ENCODE measurements around the gene ATAT1. TPM values are rescaled to one million over a fixed set of nuclear protein-coding genes. Genes with fewer than 3 reads are reported as not detected.
A peak's percentile ranks its signal among the peaks of the same experiment; 100 is the strongest.

Gene ATAT1
- total RNA-seq, 1 experiment from 2014 or later: 29.4 TPM

DNA sequence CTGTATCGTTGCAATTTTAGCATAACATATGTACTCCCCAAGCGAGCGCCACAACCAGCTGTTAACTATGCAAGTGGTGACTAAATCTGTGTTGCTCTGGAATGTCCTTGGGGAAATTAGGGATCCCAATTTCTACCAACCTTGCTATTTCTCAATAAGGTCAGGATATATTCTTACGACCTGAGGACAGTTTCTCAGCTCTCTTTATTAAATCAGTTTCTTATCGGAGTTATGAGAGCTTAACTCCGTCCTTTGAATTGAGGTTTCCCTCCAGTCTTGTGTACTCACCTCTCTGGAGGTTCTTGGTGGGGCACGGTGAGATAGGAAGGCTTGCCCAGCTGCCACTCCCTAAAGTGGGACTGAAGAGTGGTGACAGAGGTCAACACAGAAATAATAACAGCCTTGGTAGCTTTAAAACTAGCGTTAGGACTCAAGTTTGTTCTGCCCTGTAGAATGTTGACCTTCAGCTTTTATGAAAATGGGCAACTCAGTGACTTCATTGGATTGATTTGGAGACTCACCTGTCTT is 8.3 kb upstream of the ATAT1 start:
- Histone ChIP-seq H3K79me2 (ENCODE audit: low read depth) (peaks cover 49% of the 10 kb centered on the region), H4K20me1 (ENCODE audit: insufficient read depth) (peaks cover 6% of the 10 kb centered on the region; the same call in 1 of the 2 replicates), H2AFZ (peak overlapping the region; percentile 85), H3K4me1 (replicated peaks; ENCODE audit: insufficient read depth) (peaks cover 23% of the 10 kb centered on the region), H3K36me3 (ENCODE audit: low read depth) (peaks cover 29% of the 10 kb centered on the region), H3K4me2 (peak overlapping the region; percentile 85), H3K27ac (peak overlapping the region; percentile 86), H3F3A (ENCODE audit: insufficient read depth, low read depth) (peaks cover 70% of the 10 kb centered on the region), H3K4me3 (peak overlapping the region; percentile 68), H3K27me3 (ENCODE audit: insufficient read depth, low read depth) (no peaks in the 10 kb centered on the region), H3K9me3 (ENCODE audit: insufficient read depth, low read depth) (no peaks in the 10 kb centered on the region), H3K9me2 (ENCODE audit: insufficient read depth) (no peaks in the 10 kb centered on the region)
- DNase-seq: no peak
- intact Hi-C loops (cut with micrococcal nuclease; ENCODE audit: unreplicated experiment): no loop called here
- CTCF ChIA-PET: interaction anchor here (0.6 to 1.2 kb wide), 2 partner anchors 19 to 113 kb away, joined by 3 to 4 read pairs; no protein-coding TSS in a partner anchor
- no TSS peak for BruUV-seq (replicated peaks)
- TF ChIP-seq, protein P1, sequence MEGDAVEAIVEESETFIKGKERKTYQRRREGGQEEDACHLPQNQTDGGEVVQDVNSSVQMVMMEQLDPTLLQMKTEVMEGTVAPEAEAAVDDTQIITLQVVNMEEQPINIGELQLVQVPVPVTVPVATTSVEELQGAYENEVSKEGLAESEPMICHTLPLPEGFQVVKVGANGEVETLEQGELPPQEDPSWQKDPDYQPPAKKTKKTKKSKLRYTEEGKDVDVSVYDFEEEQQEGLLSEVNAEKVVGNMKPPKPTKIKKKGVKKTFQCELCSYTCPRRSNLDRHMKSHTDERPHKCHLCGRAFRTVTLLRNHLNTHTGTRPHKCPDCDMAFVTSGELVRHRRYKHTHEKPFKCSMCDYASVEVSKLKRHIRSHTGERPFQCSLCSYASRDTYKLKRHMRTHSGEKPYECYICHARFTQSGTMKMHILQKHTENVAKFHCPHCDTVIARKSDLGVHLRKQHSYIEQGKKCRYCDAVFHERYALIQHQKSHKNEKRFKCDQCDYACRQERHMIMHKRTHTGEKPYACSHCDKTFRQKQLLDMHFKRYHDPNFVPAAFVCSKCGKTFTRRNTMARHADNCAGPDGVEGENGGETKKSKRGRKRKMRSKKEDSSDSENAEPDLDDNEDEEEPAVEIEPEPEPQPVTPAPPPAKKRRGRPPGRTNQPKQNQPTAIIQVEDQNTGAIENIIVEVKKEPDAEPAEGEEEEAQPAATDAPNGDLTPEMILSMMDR (conservative IDR thresholded peaks at IDR 0.05): no peak
- TF ChIP-seq EZH2 (IDR thresholded peaks at IDR 0.05; ENCODE audit: low read depth): no peak
- POLR2A ChIA-PET (ENCODE audit: unreplicated experiment): interaction anchor here (0.5 to 0.7 kb wide), 5 partner anchors 26 to 1635 kb away, joined by 3 to 7 read pairs (median 5); no protein-coding TSS in a partner anchor

DNA sequence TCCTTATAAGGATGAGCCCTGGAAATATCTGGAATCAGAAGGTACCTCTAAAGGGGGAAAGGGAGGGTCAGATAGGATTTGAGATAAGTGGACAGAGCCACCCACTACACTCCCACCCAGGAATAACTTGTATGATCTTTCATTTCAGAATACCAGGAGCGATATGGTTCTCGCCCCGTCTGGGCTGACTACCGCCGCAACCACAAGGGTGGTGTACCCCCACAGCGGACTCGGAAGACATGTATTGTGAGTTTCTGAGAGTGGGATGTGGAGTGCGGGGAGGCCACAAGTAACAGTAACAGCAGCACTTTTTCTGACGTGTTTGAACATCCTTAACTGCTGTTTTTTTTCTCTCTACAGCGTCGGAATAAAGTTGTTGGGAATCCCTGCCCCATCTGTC is 7.1 kb upstream of the ATAT1 start:
- no TSS peak for BruUV-seq (replicated peaks)
- H3K4me1 ChIP-seq (replicated peaks; ENCODE audit: insufficient read depth): peaks cover 11% of the 10 kb centered on the region
- no peak overlapping the region for H3K4me3 ChIP-seq
- ChIA-PET POLR2A (ENCODE audit: unreplicated experiment) (no interaction called here), CTCF (no interaction called here)
- no peaks in the 10 kb centered on the region for H3K27me3 ChIP-seq (ENCODE audit: insufficient read depth, low read depth)
- H4K20me1 ChIP-seq (ENCODE audit: insufficient read depth): peaks cover 1% of the 10 kb centered on the region; the same call in 1 of the 2 replicates
- H3K36me3 ChIP-seq (ENCODE audit: low read depth): peaks cover 35% of the 10 kb centered on the region
- H3K79me2 ChIP-seq (ENCODE audit: low read depth): peaks cover 42% of the 10 kb centered on the region
- TF ChIP-seq, protein P1 (conservative IDR thresholded peaks at IDR 0.05): no peak
- TF ChIP-seq EZH2 (IDR thresholded peaks at IDR 0.05; ENCODE audit: low read depth): no peak
- H2AFZ ChIP-seq: no peak overlapping the region
- intact Hi-C loops (cut with micrococcal nuclease; ENCODE audit: unreplicated experiment): no loop called here
- no peak overlapping the region for H3K27ac ChIP-seq
- H3K9me2 ChIP-seq (ENCODE audit: insufficient read depth): no peaks in the 10 kb centered on the region
- no peaks in the 10 kb centered on the region for H3K9me3 ChIP-seq (ENCODE audit: insufficient read depth, low read depth)
- no peak overlapping the region for H3K4me2 ChIP-seq
- H3F3A ChIP-seq (ENCODE audit: insufficient read depth, low read depth): peaks cover 70% of the 10 kb centered on the region
- no peak for DNase-seq

DNA sequence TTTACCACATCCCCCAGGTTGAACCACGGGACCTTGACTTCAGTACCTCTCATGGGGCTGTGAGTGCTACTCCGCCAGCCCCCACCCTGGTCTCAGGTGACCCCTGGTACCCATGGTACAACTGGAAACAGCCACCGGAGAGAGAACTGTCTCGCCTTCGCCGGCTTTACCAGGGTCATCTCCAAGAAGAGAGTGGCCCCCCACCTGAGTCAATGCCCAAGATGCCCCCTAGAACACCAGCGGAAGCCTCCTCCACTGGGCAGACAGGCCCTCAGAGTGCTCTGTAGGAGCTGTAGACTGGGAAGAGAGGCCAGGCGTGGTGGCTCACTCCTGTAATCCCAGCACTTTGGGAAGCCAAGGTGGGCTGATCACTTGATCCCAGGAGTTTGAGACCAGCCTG is 1.2 kb upstream of the ATAT1 start:
- peaks cover 5% of the 10 kb centered on the region for H4K20me1 ChIP-seq (ENCODE audit: insufficient read depth)
- H3K27ac ChIP-seq: no peak overlapping the region
- peaks cover 22% of the 10 kb centered on the region for H3K36me3 ChIP-seq (ENCODE audit: low read depth)
- H3K9me3 ChIP-seq (ENCODE audit: insufficient read depth, low read depth): no peaks in the 10 kb centered on the region
- no peaks in the 10 kb centered on the region for H3K9me2 ChIP-seq (ENCODE audit: insufficient read depth)
- DNase-seq: no peak
- ChIA-PET POLR2A (ENCODE audit: unreplicated experiment) (interaction anchor here (0.6 to 0.7 kb wide), 2 partner anchors 29 to 522 kb away, joined by 9 to 15 read pairs; no protein-coding TSS in a partner anchor), CTCF (interaction anchor here (0.6 kb wide), 1 partner anchor 89 kb away, joined by 3 read pairs; no protein-coding TSS in a partner anchor)
- TF ChIP-seq EZH2 (IDR thresholded peaks at IDR 0.05; ENCODE audit: low read depth): no peak
- H2AFZ ChIP-seq: no peak overlapping the region
- H3K79me2 ChIP-seq (ENCODE audit: low read depth): no peaks in the 10 kb centered on the region
- H3K4me3 ChIP-seq: no peak overlapping the region
- intact Hi-C loops (cut with micrococcal nuclease; ENCODE audit: unreplicated experiment): no loop called here
- H3K4me1 ChIP-seq (replicated peaks; ENCODE audit: insufficient read depth): no peaks in the 10 kb centered on the region; the same call in 1 of the 2 replicates
- H3K4me2 ChIP-seq: no peak overlapping the region
- H3F3A ChIP-seq (ENCODE audit: insufficient read depth, low read depth): peaks cover 51% of the 10 kb centered on the region
- no TSS peak for BruUV-seq (replicated peaks)
- H3K27me3 ChIP-seq (ENCODE audit: insufficient read depth, low read depth): no peaks in the 10 kb centered on the region
